GM12892 (cell line): Measurements from ENCODE around the gene PCNX2.

ENCODE experiments used
- POLR2A ChIP-seq: IDR thresholded peaks from 2 replicates; pipeline ENCODE4 v1.6.1; 2011; ENCODE audit warnings: low read depth, low read length, control low read depth
- POLR2AphosphoS5 ChIP-seq: IDR thresholded peaks from 2 replicates; pipeline ENCODE4 v1.6.1; 2011; ENCODE audit warnings: low read depth, low read length, control low read depth

- TF ChIP-seq POLR2AphosphoS5 (no peak), POLR2A (no peak)
These were observed 310.7 kb downstream of the PCNX2 start for GRCh38 chr1:232984577-232985425.
